T-helper 1 cell treated with Interleukin-12 subunit alpha and Interleukin-12 subunit beta and Interleukin-4 antibody, amounts not matched to agents 30 ng/mL and 1 ng/mL, for 36 hours (primary cell): ENCODE results near the gene RASGRF1. TPM values are rescaled to one million over a fixed set of nuclear protein-coding genes. Genes with fewer than 3 reads are reported as not detected.

Experiments used
- intact Hi-C: fragments of 100-400 bp; cut with micrococcal nuclease; formaldehyde crosslinking; loops from one replicate; pipeline ENCODE4 v1.15.1; 2024
- total RNA-seq: library from RNA; stranded (reverse); gene quantifications from 2 replicates; pipeline ENCODE4 v1.2.3, GENCODE V29; 2022

Gene RASGRF1
- total RNA-seq, 1 donor from 2014 or later: 0.12 TPM

DNA sequence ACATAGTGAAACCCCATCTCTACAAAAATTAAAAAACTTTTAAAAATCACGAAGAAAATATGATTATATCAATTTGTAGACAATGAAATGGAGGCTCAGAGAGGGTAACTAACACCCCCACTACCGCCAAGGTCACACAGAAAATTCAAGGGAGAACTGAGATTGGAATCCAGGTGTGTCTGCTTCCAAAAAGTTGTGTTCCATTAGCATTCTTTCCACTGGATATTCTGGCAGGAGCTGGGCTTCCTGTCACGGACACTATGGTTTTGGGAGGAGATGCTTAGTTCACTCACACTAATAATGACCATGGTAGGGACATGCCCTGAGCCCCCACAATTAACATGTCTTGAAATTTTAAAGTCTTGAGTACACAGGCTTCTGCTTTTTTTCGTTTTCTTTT lies 174.5 kb downstream of the RASGRF1 start:
- intact Hi-C loops: no loop called here

DNA sequence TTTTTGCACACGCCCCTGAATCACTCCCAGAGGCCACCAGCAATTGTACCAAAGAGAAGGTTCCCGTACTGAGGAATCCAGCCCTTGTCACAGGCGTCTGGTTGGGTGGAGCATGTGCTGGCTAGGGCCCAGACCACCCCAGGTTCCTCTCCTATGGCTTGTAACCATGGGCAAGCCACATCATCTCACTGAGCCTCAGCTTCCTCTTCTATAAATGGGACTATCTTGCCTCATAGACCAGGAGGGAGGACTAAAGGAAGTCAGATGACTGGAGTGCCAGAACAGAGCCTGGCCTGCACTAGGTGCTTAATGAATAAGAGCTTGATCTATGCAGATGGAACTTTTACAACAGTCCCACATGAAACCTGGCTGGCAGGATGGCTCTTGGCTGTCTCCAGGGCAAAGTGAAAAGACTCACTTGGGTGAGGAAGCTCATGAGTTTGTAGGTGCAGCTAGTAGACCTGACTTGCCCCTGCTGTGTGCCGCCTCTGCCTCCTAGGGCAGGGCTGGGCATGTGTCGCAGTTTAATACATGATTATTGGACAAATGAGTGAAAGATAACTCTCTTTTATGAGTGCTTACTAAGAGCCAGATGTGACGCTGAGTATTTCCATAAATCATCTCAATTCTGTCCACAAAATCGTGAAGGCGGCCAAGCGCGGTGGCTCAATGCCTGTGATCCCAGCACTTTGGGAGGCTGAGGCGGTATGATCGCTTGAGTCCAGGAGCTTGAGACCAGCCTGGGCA lies 175.1 kb downstream of the RASGRF1 start:
- intact Hi-C loops: no loop called here

DNA sequence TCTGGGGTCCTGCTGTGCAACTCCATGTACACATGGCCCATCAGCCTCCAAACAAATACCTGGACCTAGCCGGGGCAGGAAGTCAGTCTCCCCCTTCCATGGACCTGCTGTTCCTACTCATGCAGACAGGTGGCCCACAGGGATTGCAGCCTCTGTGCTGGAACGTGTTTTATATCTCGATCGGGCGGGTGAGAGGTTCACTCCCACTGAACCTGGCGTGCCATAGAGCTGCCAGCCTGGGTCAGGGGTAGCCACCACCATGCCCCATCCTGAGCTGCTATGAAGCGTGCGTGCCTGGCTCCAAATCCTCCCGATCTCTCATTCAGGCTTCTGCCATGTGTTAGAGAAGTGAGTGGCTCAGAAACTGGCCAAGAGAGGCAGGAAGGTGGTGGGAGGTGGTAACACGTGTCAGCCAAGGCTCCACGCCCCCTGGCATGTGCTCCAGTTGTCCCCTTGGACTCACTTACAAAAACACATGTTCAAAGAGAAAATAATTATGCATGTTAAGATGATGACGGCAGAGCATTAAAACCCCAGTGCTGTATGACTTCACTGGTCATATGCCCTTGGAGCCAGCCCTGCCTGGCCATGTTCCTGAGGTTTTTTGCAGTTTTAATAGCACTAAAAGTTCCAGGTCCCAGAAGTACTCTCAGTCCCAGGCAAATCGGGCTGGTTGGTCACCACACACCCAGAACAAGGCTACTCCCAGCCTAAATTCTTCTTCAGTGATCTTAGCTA lies 176.4 kb downstream of the RASGRF1 start:
- intact Hi-C loops: loop anchor here (5.0 kb wide), 1 partner anchor 37 kb away; no protein-coding TSS in a partner anchor

DNA sequence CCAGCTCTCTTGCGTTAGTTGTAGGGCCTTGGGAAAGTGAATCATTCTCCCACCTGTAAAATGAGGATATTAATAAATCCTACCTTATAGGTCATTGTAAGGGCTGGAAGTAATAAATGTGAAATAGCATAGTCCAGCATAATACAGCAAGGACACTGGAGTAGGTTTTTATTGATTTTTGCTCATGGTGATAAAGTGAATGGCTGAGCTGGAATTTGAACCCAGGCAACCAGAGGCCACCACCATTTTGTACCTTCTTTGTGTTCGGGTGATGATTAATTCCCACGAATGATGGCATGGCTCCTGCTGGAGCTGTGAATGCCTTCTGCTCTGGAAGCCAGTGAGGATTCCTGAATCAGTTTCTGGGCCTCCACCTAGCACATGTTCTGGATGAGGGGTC lies 177.6 kb downstream of the RASGRF1 start:
- intact Hi-C loops: loop anchor here (5.0 kb wide), 1 partner anchor 36 kb away; no protein-coding TSS in a partner anchor

GRCh38 chr15:78912316-78912715 lies 178.3 kb downstream of the RASGRF1 start:
- intact Hi-C loops: loop anchor here (5.0 kb wide), 1 partner anchor 35 kb away; no protein-coding TSS in a partner anchor

DNA sequence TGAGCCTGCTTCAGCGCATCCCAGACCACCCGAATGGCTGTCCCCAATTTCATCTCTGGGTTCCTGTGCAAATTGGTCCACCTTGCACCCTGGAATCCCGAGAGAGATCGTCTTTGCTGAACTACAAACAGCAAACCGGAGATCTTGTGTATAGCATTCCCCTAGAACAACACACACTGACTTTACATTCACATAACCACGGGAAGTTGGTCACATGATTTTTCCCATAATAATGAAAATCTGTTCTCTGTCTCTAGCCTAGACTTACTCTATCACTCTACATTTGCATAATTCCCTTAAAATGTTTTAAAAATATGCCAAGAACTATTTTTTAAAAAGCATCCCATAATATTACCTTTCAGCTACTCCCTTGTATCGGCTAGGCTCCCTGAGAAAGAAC lies 180.3 kb downstream of the RASGRF1 start:
- intact Hi-C loops: loop anchor here (1.0 to 5.0 kb wide), 2 partner anchors 33 to 97 kb away; no protein-coding TSS in a partner anchor

Other genes with a start within 250 kb of the RASGRF1 start
- gene MORF4L1, start 217.9 kb downstream of the RASGRF1 start, total RNA-seq: 240 and 262 TPM in 2 replicates
- gene CTSH, start 145.7 kb downstream of the RASGRF1 start, total RNA-seq: 85.0 and 85.8 TPM in 2 replicates
- gene ANKRD34C, start 191.9 kb upstream of the RASGRF1 start, total RNA-seq: not detected in 2 replicates
- 45.0 and 45.3 TPM in 2 replicates for gene TMED3, start 220.3 kb upstream of the RASGRF1 start, total RNA-seq